Coronary artery (tissue), 2 donors: ENCODE measurements around the gene PLBD2.

Experiments used
- DNase-seq: peaks from one replicate; pipeline ENCODE4 v3.0.0-alpha.2; 2017; ENCODE audit warnings: low spot score
- H3K27ac ChIP-seq, 2 donors: fragments of 200-600 bp; sonication (generic); one replicate each; pipeline ENCODE4 v1.5.1; 2016 to 2019
- H3K4me3 ChIP-seq: fragments of 200-600 bp; sonication (generic); 2 replicates; pipeline ENCODE4 v1.5.1; 2016; ENCODE audit warnings: mild to moderate bottlenecking, moderate library complexity
- TF ChIP-seq, protein P1 (sequence below): fragments of 200-600 bp; sonication (generic); IDR thresholded peaks from one replicate; pipeline ENCODE4 v1.5.1; 2019; ENCODE audit warnings: antibody characterized with exemption

Gene PLBD2

DNA sequence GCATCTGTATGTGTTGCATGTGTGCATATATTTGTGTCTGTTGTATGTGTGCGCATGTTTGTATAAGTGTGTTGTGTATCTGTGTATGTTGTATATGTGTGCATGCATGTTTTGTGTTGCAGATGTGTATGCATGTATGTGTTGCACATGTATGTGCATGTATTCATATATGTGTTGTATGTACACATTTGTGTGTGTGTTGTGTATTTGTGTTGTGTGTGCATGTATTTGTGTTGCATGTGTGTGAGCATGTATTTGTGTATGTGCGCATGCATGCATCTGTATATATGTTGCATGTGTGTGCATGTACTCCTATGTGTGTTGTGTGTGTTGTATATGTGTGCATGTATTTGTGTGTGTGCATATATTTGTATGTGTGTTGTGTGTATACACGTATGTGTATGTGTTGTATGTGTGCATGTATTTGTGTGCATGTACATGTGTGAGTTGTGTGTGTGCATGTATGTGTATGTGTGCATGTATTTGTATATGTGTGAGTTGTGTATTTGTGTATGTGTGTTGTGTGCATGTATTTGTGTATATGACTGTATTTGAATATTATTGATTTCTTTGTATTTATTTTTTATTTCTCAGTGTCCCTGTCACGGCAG is 40.2 kb upstream of the PLBD2 start:
- H3K27ac ChIP-seq, result no peak overlapping the region
- no peak for DNase-seq
- H3K4me3 ChIP-seq, result no peak overlapping the region
- TF ChIP-seq, protein P1, sequence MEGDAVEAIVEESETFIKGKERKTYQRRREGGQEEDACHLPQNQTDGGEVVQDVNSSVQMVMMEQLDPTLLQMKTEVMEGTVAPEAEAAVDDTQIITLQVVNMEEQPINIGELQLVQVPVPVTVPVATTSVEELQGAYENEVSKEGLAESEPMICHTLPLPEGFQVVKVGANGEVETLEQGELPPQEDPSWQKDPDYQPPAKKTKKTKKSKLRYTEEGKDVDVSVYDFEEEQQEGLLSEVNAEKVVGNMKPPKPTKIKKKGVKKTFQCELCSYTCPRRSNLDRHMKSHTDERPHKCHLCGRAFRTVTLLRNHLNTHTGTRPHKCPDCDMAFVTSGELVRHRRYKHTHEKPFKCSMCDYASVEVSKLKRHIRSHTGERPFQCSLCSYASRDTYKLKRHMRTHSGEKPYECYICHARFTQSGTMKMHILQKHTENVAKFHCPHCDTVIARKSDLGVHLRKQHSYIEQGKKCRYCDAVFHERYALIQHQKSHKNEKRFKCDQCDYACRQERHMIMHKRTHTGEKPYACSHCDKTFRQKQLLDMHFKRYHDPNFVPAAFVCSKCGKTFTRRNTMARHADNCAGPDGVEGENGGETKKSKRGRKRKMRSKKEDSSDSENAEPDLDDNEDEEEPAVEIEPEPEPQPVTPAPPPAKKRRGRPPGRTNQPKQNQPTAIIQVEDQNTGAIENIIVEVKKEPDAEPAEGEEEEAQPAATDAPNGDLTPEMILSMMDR, result no peak

DNA sequence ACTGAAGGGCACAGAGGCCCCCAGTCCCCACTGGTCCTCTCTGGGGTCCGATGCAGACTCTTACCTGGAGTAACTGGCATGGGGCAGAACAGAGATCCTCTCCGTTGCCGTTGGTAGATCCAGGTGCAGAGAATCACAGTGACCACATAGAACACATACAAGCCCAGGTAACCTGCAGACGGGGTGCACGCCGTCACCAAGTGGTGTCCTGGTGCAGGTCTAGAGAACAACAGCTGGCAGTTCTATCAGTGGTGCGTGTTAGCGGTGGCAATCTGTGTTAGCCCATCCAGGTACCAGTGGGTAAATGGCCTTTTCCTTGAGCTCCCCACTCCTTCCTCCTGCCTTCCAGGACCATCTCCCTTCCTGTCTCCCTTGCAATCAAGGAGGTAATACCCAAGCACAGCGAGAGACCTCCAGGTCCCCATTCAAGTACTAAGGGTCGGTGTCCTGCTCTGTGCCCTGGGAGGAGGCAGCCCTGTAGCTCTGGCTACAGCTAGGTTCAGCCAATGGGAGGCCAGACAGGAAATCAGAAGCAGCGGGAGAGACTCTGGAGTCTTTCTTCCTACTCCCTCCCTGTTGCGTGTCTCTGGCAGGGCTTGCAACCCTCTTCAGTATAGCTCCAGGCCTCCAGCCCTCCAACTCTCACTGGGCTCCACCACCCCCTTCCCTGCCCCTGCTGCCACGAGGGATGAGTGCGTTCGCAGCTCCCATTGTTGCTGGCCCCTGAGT is 39.3 kb upstream of the PLBD2 start:
- no peak overlapping the region for H3K27ac ChIP-seq
- H3K4me3 ChIP-seq, result no peak overlapping the region
- DNase-seq, result no peak
- TF ChIP-seq, protein P1, result no peak

DNA sequence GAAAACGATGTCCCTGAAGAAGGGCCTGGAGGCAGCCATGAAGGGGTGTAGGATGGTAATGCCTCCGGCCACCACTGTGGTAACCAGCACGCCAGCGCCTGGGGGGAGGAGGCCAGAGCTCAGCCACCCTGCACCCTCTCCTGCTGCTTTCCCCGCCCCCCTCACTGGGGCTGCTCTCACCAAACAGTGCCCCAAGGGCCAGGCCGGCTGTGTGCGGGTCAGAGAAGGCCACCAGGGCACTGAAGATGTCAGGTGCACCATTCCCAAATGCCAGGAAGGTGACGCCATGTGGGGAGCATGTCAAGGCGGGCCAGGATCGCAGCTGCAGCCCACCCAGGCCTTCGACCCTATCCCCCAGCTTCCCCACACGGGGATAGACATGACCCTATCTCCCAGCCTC is 38.0 kb upstream of the PLBD2 start:
- no peak for DNase-seq
- TF ChIP-seq, protein P1, result no peak
- H3K4me3 ChIP-seq, result no peak overlapping the region

DNA sequence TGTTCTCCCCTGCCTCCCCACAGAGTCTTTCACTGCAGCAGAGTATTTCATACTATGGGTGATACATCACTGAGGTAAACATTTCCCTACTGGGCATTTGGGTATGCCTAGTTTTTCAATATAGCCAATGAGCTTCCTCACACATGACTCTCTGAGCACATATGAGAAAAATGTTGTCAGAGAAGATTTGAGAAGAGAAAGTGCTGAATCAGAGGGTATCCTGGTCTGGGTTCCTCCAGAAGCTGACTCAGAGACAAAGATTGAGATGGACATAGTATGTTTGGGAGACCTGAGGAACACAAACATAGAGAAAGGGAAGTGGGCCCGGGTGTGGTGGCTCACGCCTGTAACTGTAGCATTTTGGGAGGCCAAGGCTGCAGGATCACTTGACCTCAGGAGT is 36.0 kb upstream of the PLBD2 start:
- DNase-seq, result no peak
- Histone ChIP-seq H3K4me3 (no peak overlapping the region), H3K27ac (no peak overlapping the region)
- TF ChIP-seq, protein P1, result no peak

More for the DNA sequence above, 38.0 kb upstream of the PLBD2 start:
- H3K27ac ChIP-seq, result no peak overlapping the region

DNA sequence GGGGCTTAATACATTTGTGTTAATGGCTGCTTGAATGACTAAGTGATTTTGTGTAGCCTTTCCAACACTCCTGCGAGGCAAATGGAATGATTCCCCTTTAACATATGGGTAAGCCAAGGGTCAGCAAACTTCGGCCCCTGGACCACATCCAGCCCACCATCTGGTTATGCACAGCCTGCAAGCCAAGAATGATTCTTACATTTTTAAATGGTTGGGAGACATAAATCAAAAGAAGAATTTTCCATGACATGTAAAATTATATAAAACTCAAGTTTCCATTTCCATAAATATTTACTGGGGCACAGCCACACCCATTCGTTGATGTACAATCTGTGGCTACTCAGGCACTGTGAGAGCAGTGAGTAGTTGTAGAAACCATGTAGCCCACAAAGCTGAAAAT is 32.5 kb upstream of the PLBD2 start:
- Histone ChIP-seq H3K27ac (peak overlapping the region in 1 of 2 donors; percentile 51), H3K4me3 (no peak overlapping the region)
- no peak for DNase-seq
- TF ChIP-seq, protein P1, result no peak

DNA sequence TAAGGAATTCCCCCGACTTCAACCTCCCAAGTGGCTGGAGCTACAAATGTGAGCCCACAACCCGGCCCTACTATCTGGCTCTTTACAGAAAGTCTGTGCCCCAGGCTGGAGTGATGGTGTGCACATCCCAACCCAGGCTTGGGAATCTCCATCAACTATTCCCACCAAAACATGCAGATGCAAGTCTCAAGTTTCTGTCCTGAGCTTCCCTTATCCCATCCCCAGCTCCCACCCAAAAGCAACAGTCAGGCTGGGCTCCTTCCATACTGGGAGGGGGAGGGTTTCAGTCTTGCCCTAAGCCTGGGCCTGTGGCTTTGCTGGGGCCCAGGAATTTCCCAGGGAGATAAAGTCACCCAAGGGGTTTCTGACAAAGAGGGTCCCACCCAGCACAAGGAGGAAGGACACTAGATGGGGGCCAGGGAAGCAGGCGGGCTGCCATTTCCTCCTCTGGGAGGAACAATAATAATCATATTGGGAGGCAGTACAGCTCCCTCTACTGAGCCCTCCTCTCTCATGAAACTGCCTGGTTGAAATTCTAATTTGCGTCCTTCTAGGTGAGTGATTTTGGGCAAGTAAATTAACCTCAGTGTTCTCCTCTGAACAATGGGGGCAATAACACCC is 31.5 kb upstream of the PLBD2 start:
- peak overlapping the region; percentile 25 to 65 for H3K27ac ChIP-seq
- DNase-seq, result no peak
- TF ChIP-seq, protein P1, result no peak
- H3K4me3 ChIP-seq, result no peak overlapping the region
